Measurements from ENCODE around the gene CAMK2G. TPM values are rescaled to one million over a fixed set of nuclear protein-coding genes. Genes with fewer than 3 reads are reported as not detected.

The CAMK2G gene
- total RNA-seq, 5 donors from 2014 or later (not counting 1 experiment from before 2014, with no cell fraction given): 50.6 to 59.9 (median 55.5) TPM

DNA sequence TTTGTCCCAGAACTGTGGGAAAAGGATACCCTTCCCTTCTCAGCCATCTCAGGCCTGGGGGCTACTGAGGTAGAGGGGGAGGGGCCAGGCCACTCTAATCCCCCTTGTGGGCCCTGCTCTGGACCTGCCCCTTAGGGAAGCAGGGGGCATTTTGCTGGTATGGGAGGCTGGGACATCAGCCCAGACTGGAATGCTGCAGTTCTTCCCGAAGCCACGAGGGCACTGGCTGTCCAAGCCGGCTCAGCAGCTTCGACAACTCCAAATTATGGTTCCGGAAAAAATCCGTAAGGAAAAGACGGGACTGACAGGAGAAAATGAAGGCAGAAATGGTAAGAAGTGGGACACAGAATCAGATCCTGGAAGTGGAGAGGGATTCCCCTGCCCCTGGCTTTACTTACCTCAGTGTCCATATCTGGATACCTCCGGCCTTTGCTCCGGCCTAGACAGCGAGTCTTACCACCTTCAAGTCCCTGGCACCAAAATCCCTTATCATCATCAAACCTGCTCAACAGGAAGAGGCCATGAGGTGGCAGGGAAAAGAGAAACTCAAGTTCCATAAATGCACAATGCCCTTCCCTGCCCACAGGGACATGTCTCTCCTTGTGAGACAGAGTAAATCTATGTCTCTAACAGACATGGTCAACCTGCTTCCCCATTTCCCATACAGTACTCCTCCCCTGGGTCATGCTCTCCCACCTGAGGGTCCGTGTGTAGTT, 71.9 kb downstream of the CAMK2G start:
- CTCF ChIA-PET: no interaction called here
- no peak overlapping the region for H3K4me3 Mint-ChIP-seq
- Histone ChIP-seq H3K27ac (ENCODE audit: low read length) (no peak overlapping the region), H3K27me3 (replicated peaks in 1 of 2; ENCODE audit: control insufficient read depth in 2 of 2, extremely low read depth in 1 of 2, insufficient read depth in 2 of 2, low read length in 1 of 2) (no peaks in the 10 kb centered on the region), H3K36me3 (ENCODE audit: control insufficient read depth in 2 of 2, extremely low read depth in 1 of 2, insufficient read depth in 1 of 2, low read length in 1 of 2) (peaks cover 31 to 89% of the 10 kb centered on the region in 2 donors), H3K4me1 (ENCODE audit: control insufficient read depth in 1 of 2, extremely low read depth in 1 of 2, insufficient read depth in 2 of 2, low read length in 2 of 2) (peaks cover 0 to 14% of the 10 kb centered on the region in 2 experiments), H3K4me3 (ENCODE audit: control insufficient read depth in 1 of 2, extremely low read depth in 1 of 2, low read length in 1 of 2) (no peak overlapping the region), H3K9me3 (no peaks in the 10 kb centered on the region)
- WGBS (ENCODE audit: insufficient coverage): 100% methylated on average over 7 of the region's 11 CpGs
- ATAC-seq (replicated peaks in 1 of 4) (no peak), DNase-seq (no peak)
- H3K27me3 Mint-ChIP-seq: no peaks in the 10 kb centered on the region
- H3K9me3 Mint-ChIP-seq: no peaks in the 10 kb centered on the region
- peaks cover 44% of the 10 kb centered on the region for H3K36me3 Mint-ChIP-seq
- H3K4me1 Mint-ChIP-seq: peaks cover 25 to 35% (median 26%) of the 10 kb centered on the region in 3 donors
- POLR2A ChIA-PET: no interaction called here
- H3K27ac Mint-ChIP-seq: no peak overlapping the region

DNA sequence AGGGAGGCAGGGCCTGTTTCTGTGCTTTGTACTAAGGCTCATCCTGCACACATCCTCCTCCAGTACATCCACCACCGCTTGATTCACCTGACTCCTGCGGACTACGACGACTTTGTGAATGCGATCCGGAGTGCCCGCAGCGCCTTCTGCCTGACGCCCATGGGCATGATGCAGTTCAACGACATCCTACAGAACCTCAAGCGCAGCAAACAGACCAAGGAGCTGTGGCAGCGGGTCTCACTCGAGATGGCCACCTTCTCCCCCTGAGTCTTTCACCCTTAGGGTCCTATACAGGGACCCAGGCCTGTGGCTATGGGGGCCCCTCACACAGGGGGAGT, 73.1 kb downstream of the CAMK2G start:
- no peak overlapping the region for H3K27ac ChIP-seq (ENCODE audit: low read length)
- WGBS (ENCODE audit: insufficient coverage): 97% methylated on average over 10 of the region's 13 CpGs
- POLR2A ChIA-PET: interaction anchor here in 1 of 2 donors (0.6 to 1.0 kb wide), 2 partner anchors 8 to 22 kb away, joined by 3 read pairs; no protein-coding TSS in a partner anchor
- H3K27me3 ChIP-seq (replicated peaks in 1 of 2; ENCODE audit: control insufficient read depth in 2 of 2, extremely low read depth in 1 of 2, insufficient read depth in 2 of 2, low read length in 1 of 2): no peaks in the 10 kb centered on the region
- Mint-ChIP-seq H3K36me3 (peaks cover 40% of the 10 kb centered on the region), H3K4me1 (peaks cover 13 to 23% (median 14%) of the 10 kb centered on the region in 3 donors), H3K27me3 (no peaks in the 10 kb centered on the region), H3K4me3 (no peak overlapping the region), H3K27ac (no peak overlapping the region), H3K9me3 (no peaks in the 10 kb centered on the region)
- H3K4me3 ChIP-seq (ENCODE audit: control insufficient read depth in 1 of 2, extremely low read depth in 1 of 2, low read length in 1 of 2): no peak overlapping the region
- CTCF ChIA-PET: interaction anchor here in 1 of 2 donors (0.6 kb wide), 1 partner anchor 30 kb away, joined by 5 read pairs; no protein-coding TSS in a partner anchor
- DNase-seq (no peak), ATAC-seq (replicated peaks in 1 of 4) (no peak)
- peaks cover 34 to 89% of the 10 kb centered on the region in 2 donors for H3K36me3 ChIP-seq (ENCODE audit: control insufficient read depth in 2 of 2, extremely low read depth in 1 of 2, insufficient read depth in 1 of 2, low read length in 1 of 2)
- H3K4me1 ChIP-seq (ENCODE audit: control insufficient read depth in 1 of 2, extremely low read depth in 1 of 2, insufficient read depth in 2 of 2, low read length in 2 of 2): peaks cover 0 to 2% of the 10 kb centered on the region in 2 experiments
- no peaks in the 10 kb centered on the region for H3K9me3 ChIP-seq

DNA sequence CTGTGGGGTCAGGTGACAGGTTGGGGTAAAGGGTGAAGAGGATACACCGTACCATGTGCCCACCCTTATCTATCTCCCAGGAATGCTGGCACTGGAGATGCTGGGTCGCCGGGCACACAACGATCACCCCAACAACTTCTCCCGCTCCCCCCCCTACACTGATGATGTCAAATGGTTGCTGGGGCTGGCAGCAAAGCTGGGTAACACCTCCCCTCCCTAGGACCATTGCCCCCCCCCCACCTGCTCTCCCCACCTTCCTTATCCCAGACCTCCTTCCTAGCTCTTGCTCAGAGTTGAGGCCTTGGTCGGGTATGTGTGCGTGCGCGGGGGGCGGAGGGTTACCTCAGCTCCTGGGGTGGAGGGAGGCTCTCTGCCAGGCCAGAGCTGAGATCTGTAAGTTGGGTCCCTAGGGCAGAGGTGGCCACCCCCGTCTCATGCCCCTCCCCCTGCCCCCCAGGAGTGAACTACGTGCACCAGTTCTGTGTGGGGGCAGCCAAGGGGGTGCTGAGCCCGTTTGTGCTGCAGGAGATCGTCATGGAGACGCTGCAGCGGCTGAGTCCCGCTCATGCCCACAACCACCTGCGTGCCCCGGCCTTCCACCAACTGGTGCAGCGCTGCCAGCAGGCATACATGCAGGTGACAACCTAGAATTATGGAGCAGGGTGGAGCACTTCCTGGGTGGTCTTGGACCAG, 73.6 kb downstream of the CAMK2G start:
- peaks cover 31 to 87% of the 10 kb centered on the region in 2 donors for H3K36me3 ChIP-seq (ENCODE audit: control insufficient read depth in 2 of 2, extremely low read depth in 1 of 2, insufficient read depth in 1 of 2, low read length in 1 of 2)
- 92% methylated on average over 10 of the region's 20 CpGs for WGBS (ENCODE audit: insufficient coverage)

DNA sequence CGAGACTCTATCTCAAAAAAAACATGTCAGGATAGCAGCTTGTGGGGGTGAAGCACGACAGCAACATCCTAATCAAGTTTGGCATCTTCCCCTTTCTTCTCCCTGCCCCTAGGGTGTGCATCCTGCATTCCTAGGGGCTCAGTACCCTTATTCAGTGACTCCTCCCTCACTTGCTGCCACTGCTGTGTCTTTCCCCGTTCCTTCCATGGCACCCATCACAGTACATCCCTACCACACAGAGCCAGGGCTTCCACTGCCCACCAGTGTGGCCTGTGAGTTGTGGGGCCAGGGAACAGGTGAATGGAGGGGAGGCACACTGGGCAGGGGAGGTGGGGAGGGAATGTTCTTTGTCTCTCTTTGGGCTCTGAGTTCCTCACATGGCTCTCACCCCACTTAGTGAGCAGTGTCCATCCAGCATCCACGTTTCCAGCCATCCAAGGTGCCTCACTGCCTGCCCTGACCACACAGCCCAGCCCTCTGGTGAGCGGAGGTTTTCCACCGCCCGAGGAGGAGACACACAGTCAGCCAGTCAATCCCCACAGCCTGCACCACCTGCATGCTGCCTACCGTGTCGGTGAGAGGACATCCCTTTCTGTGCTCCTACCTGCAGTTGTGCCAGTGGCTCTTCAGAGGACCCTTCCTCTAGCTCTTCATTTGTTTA, 74.3 kb downstream of the CAMK2G start:
- 82% methylated on average over 6 of the region's 9 CpGs for WGBS (ENCODE audit: insufficient coverage)
- no peaks in the 10 kb centered on the region for H3K27me3 Mint-ChIP-seq
- Histone ChIP-seq H3K4me1 (ENCODE audit: control insufficient read depth in 1 of 2, extremely low read depth in 1 of 2, insufficient read depth in 2 of 2, low read length in 2 of 2) (no peaks in the 10 kb centered on the region), H3K4me3 (ENCODE audit: control insufficient read depth in 1 of 2, extremely low read depth in 1 of 2, low read length in 1 of 2) (no peak overlapping the region), H3K36me3 (ENCODE audit: control insufficient read depth in 2 of 2, extremely low read depth in 1 of 2, insufficient read depth in 1 of 2, low read length in 1 of 2) (peaks cover 27 to 87% of the 10 kb centered on the region in 2 donors), H3K27ac (ENCODE audit: low read length) (no peak overlapping the region), H3K27me3 (replicated peaks in 1 of 2; ENCODE audit: control insufficient read depth in 2 of 2, extremely low read depth in 1 of 2, insufficient read depth in 2 of 2, low read length in 1 of 2) (no peaks in the 10 kb centered on the region), H3K9me3 (no peaks in the 10 kb centered on the region)
- peak overlapping the region; percentile 27 to 54 for H3K27ac Mint-ChIP-seq
- no peaks in the 10 kb centered on the region for H3K9me3 Mint-ChIP-seq
- peaks cover 6 to 16% (median 8%) of the 10 kb centered on the region in 3 donors for H3K4me1 Mint-ChIP-seq
- POLR2A ChIA-PET: interaction anchor here (0.5 to 1.1 kb wide), 6 partner anchors 9 to 1023 kb away, joined by 3 to 9 read pairs (median 4); no protein-coding TSS in a partner anchor
- ATAC-seq (replicated peaks in 1 of 4): peak in 2 of 4 experiments; percentile 6 to 15
- H3K36me3 Mint-ChIP-seq: peaks cover 36% of the 10 kb centered on the region
- DNase-seq: no peak
- H3K4me3 Mint-ChIP-seq: no peak overlapping the region
- CTCF ChIA-PET: no interaction called here

More for the DNA sequence above, 73.6 kb downstream of the CAMK2G start:
- Mint-ChIP-seq H3K4me1 (peaks cover 8 to 18% (median 9%) of the 10 kb centered on the region in 3 donors), H3K27me3 (no peaks in the 10 kb centered on the region), H3K27ac (peak overlapping the region in 1 of 2 donors; percentile 27), H3K4me3 (no peak overlapping the region), H3K9me3 (no peaks in the 10 kb centered on the region), H3K36me3 (peaks cover 36% of the 10 kb centered on the region)
- CTCF ChIA-PET: interaction anchor here in 1 of 2 donors (0.6 kb wide), 1 partner anchor 30 kb away, joined by 5 read pairs; no protein-coding TSS in a partner anchor
- H3K4me3 ChIP-seq (ENCODE audit: control insufficient read depth in 1 of 2, extremely low read depth in 1 of 2, low read length in 1 of 2): no peak overlapping the region
- no peak overlapping the region for H3K27ac ChIP-seq (ENCODE audit: low read length)
- no peaks in the 10 kb centered on the region for H3K27me3 ChIP-seq (replicated peaks in 1 of 2; ENCODE audit: control insufficient read depth in 2 of 2, extremely low read depth in 1 of 2, insufficient read depth in 2 of 2, low read length in 1 of 2)
- POLR2A ChIA-PET: interaction anchor here in 1 of 2 donors (0.5 to 1.0 kb wide), 5 partner anchors 8 to 1022 kb away, joined by 3 to 9 read pairs (median 4); no protein-coding TSS in a partner anchor
- H3K9me3 ChIP-seq: no peaks in the 10 kb centered on the region
- ATAC-seq (replicated peaks in 1 of 4) (peak in 2 of 4 experiments; percentile 10 to 15), DNase-seq (no peak)
- H3K4me1 ChIP-seq (ENCODE audit: control insufficient read depth in 1 of 2, extremely low read depth in 1 of 2, insufficient read depth in 2 of 2, low read length in 2 of 2): no peaks in the 10 kb centered on the region

DNA sequence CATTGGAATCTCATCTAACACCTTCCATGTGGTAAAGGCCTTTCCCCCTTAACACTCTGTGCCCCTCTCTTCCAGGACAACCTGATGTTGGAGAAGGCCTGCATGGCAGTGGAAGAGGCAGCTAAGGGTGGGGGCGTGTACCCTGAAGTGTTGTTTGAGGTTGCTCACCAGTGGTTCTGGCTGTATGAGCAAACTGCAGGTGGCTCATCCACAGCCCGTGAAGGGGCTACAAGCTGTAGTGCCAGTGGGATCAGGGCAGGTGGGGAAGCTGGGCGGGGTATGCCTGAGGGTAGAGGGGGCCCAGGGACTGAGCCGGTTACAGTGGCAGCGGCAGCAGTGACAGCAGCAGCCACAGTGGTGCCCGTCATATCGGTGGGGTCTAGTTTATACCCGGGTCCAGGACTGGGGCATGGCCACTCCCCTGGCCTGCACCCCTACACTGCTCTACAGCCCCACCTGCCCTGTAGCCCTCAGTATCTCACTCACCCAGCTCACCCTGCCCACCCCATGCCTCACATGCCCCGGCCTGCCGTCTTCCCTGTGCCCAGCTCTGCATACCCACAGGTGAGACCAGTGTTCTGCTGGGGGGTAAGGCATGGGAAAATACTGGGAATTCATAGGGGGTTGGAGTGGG, 75.3 kb downstream of the CAMK2G start:
- Histone ChIP-seq H3K4me1 (ENCODE audit: control insufficient read depth in 1 of 2, extremely low read depth in 1 of 2, insufficient read depth in 2 of 2, low read length in 2 of 2) (no peaks in the 10 kb centered on the region), H3K9me3 (no peaks in the 10 kb centered on the region), H3K27ac (ENCODE audit: low read length) (no peak overlapping the region), H3K27me3 (replicated peaks in 1 of 2; ENCODE audit: control insufficient read depth in 2 of 2, extremely low read depth in 1 of 2, insufficient read depth in 2 of 2, low read length in 1 of 2) (no peaks in the 10 kb centered on the region), H3K4me3 (ENCODE audit: control insufficient read depth in 1 of 2, extremely low read depth in 1 of 2, low read length in 1 of 2) (no peak overlapping the region), H3K36me3 (ENCODE audit: control insufficient read depth in 2 of 2, extremely low read depth in 1 of 2, insufficient read depth in 1 of 2, low read length in 1 of 2) (peaks cover 27 to 87% of the 10 kb centered on the region in 2 donors)
- Mint-ChIP-seq H3K27me3 (no peaks in the 10 kb centered on the region), H3K4me1 (peaks cover 6 to 16% (median 8%) of the 10 kb centered on the region in 3 donors), H3K36me3 (peaks cover 41% of the 10 kb centered on the region), H3K27ac (peak overlapping the region in 1 of 2 donors; percentile 28), H3K4me3 (no peak overlapping the region), H3K9me3 (no peaks in the 10 kb centered on the region)
- ATAC-seq (replicated peaks in 1 of 4) (peak in 3 of 4 experiments; percentile 15 to 36 (median 23)), DNase-seq (no peak)
- CTCF ChIA-PET: no interaction called here
- POLR2A ChIA-PET: interaction anchor here (0.6 to 1.1 kb wide), 3 partner anchors 11 to 19 kb away, joined by 3 read pairs; no protein-coding TSS in a partner anchor
- WGBS (ENCODE audit: insufficient coverage): 76% methylated on average over 5 of the region's 10 CpGs

Data from T-cell (primary cell).